LHCN-M2 (cell line): ENCODE results near the gene CDH13. TPM values are rescaled to one million over a fixed set of nuclear protein-coding genes. Genes with fewer than 3 reads are reported as not detected.
A peak's percentile ranks its signal among the peaks of the same experiment; 100 is the strongest.

ENCODE experiments used
- DNase-seq: peaks from one replicate; pipeline ENCODE4 v3.0.0-alpha.2; 2012; ENCODE audit warnings: low read depth
- total RNA-seq: library from RNA; depleted of rRNA; stranded (reverse); fragments of >200 nt; gene quantifications from 2 replicates; pipeline ENCODE4 v1.2.3, GENCODE V29; 2014

CDH13 gene
- total RNA-seq, 1 experiment from 2014 or later = 140 TPM

GRCh38 chr16:83037884-83038283 is 411.1 kb downstream of the CDH13 start:
- no peak for DNase-seq

- peak; percentile 18 for DNase-seq
These were observed 413.4 kb downstream of the CDH13 start for GRCh38 chr16:83040174-83040573.

- DNase-seq = no peak
These were observed 417.8 kb downstream of the CDH13 start for GRCh38 chr16:83044589-83044988.

GRCh38 chr16:83045790-83046189 is 419.0 kb downstream of the CDH13 start:
- no peak for DNase-seq

GRCh38 chr16:83046664-83047063 is 419.9 kb downstream of the CDH13 start:
- peak; percentile 50 for DNase-seq

GRCh38 chr16:83051451-83051850 is 424.7 kb downstream of the CDH13 start:
- DNase-seq = no peak

- DNase-seq = peak; percentile 34
These were observed 427.5 kb downstream of the CDH13 start for GRCh38 chr16:83054283-83054682.

- DNase-seq = no peak
These were observed 431.6 kb downstream of the CDH13 start for GRCh38 chr16:83058376-83058775.

GRCh38 chr16:83059237-83059636 is 432.5 kb downstream of the CDH13 start:
- DNase-seq = no peak

GRCh38 chr16:83066011-83066410 is 439.2 kb downstream of the CDH13 start:
- no peak for DNase-seq

- DNase-seq = no peak
These were observed 440.1 kb downstream of the CDH13 start for GRCh38 chr16:83066881-83067280.

GRCh38 chr16:83068686-83069085 is 441.9 kb downstream of the CDH13 start:
- DNase-seq = peak; percentile 45

- no peak for DNase-seq
These were observed 443.8 kb downstream of the CDH13 start for GRCh38 chr16:83070416-83071209.

- DNase-seq = no peak
These were observed 449.2 kb downstream of the CDH13 start for GRCh38 chr16:83075956-83076355.

- no peak for DNase-seq
These were observed 456.6 kb downstream of the CDH13 start for GRCh38 chr16:83083361-83083760.

GRCh38 chr16:83085660-83086059 is 458.9 kb downstream of the CDH13 start:
- DNase-seq = no peak

GRCh38 chr16:83095941-83096692 is 469.3 kb downstream of the CDH13 start:
- peak; percentile 43 for DNase-seq

GRCh38 chr16:83098536-83098935 is 471.8 kb downstream of the CDH13 start:
- no peak for DNase-seq

- DNase-seq = no peak
These were observed 473.9 kb downstream of the CDH13 start for GRCh38 chr16:83100679-83101078.

- DNase-seq = no peak
These were observed 475.6 kb downstream of the CDH13 start for GRCh38 chr16:83102336-83102735.

GRCh38 chr16:83105279-83106077 is 478.7 kb downstream of the CDH13 start:
- no peak for DNase-seq

- DNase-seq = no peak
These were observed 482.8 kb downstream of the CDH13 start for GRCh38 chr16:83109490-83110125.
